ENCODE data around the gene HHEX.
"Not testable (repeated sequence)": the region's sequence is repeated elsewhere in the genome, so short reads cannot be mapped to it uniquely, and the experiment has no call there.

The HHEX gene

DNA sequence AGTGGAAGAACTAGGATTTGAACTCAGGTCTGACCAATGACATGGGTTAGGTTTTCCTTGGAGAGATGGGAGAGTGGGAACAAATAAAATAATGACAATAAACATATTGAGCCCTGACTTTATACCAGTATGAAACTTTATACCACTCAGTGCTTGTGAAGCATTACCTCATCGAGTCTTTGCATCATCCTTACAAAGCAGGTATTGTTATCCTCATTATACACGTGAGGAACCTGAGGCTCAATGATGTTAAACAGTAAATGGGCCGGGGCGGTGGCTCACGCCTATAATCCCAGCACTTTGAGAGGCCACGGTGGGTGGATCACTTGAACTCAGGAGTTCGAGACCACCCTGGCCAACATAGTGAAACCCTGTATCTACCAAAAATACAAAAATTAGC lies 47.7 kb downstream of the HHEX start:
- TF ChIP-seq, protein P1, sequence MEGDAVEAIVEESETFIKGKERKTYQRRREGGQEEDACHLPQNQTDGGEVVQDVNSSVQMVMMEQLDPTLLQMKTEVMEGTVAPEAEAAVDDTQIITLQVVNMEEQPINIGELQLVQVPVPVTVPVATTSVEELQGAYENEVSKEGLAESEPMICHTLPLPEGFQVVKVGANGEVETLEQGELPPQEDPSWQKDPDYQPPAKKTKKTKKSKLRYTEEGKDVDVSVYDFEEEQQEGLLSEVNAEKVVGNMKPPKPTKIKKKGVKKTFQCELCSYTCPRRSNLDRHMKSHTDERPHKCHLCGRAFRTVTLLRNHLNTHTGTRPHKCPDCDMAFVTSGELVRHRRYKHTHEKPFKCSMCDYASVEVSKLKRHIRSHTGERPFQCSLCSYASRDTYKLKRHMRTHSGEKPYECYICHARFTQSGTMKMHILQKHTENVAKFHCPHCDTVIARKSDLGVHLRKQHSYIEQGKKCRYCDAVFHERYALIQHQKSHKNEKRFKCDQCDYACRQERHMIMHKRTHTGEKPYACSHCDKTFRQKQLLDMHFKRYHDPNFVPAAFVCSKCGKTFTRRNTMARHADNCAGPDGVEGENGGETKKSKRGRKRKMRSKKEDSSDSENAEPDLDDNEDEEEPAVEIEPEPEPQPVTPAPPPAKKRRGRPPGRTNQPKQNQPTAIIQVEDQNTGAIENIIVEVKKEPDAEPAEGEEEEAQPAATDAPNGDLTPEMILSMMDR (IDR thresholded peaks at IDR 0.05; ENCODE audit: low read depth, low read length): no peak
- H3K4me3 ChIP-seq (ENCODE audit: low read depth, low read length): no peak overlapping the region

DNA sequence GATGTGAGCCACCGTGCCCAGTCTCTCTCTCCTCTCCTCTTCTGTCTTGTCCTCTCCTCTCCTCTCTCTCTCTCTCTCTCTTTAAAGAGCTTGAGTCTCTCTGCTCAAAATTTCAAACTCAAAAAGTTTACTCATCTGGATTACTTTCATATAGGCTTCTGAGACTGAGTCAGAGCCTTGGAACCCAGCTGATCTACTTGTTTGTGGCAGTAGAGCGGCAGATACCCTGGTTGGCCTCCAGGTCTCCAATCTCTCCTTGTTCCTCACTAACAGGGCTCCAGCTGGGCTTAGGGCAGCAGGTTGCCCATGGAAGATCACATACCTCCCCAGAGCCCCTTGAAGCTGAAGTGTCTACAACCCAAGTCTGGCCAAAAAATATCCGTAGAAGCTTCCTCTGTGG lies 51.0 kb downstream of the HHEX start:
- TF ChIP-seq, protein P1 (IDR thresholded peaks at IDR 0.05; ENCODE audit: low read depth, low read length): peak; percentile 36; the same call in 1 of the 2 replicates
- H3K4me3 ChIP-seq (ENCODE audit: low read depth, low read length): no peak overlapping the region

DNA sequence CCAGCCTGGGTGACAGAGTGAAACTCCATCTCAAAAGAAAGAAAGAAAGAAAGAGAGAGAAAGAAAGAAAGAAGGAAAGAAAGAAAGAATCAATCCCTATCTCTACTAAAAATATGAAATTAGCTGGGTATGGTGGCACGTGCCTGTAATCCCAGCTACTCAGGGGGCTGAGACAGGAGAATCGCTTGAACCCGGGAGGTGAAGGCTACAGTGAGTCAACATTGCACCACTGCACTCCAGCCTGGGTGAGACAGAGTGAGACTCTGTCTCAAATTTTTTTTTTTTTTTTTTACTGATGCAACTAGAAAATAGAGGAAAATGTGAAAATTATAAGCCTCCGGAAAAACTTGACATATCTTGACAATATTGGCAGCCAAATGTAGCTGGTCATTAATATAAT lies 52.0 kb downstream of the HHEX start:
- H3K4me3 ChIP-seq (ENCODE audit: low read depth, low read length): not testable (repeated sequence)

DNA sequence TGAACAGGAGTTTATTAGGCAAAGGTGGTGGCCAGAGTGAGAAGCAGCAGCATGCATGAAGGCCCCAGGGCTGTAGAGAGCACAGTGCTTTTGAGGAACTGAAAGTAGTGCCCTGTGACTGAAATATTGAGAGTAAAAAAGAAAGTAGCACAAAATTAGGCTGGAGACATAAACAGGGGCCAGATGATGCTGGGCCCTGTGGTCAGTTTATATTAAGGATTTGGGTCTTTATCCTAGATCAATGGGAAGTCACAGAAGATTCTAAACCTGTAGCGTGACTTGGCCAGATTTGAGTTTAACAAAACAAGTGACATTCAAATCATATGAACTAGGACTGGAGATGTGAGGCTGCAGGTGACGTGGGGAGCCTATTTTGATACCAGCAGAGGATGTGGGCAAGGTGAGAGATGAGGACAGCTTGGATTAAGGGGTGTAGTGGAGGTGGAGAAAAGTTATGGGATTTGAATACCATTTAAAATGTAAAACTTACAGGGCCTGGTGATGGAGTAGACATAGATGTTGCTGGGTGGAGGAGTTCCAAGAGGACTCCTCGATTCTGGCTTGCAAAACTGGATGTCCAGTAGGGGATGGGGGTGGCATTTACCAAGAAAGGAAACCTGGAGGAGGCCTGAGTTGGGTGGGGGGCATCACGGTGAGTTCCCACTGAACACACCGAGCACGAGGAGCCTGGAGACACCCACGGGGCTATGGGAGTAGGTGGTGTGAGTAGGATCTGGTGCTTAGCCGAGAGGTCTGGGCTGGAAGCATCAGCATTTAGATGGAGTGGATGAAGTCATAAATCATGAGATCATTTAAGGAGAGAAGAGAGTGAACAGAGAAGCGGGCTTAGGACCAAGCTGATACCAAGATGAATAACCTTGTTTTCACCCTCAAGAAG lies 52.8 kb downstream of the HHEX start:
- no peak overlapping the region for H3K4me3 ChIP-seq (ENCODE audit: low read depth, low read length)
- TF ChIP-seq, protein P1 (IDR thresholded peaks at IDR 0.05; ENCODE audit: low read depth, low read length): no peak
